ENCODE data around the gene TMTC2. TPM values are rescaled to one million over a fixed set of nuclear protein-coding genes. Genes with fewer than 3 reads are reported as not detected.

The TMTC2 gene
- total RNA-seq, 4 donors from 2014 or later, result 10.5 to 15.9 (median 11.5) TPM

DNA sequence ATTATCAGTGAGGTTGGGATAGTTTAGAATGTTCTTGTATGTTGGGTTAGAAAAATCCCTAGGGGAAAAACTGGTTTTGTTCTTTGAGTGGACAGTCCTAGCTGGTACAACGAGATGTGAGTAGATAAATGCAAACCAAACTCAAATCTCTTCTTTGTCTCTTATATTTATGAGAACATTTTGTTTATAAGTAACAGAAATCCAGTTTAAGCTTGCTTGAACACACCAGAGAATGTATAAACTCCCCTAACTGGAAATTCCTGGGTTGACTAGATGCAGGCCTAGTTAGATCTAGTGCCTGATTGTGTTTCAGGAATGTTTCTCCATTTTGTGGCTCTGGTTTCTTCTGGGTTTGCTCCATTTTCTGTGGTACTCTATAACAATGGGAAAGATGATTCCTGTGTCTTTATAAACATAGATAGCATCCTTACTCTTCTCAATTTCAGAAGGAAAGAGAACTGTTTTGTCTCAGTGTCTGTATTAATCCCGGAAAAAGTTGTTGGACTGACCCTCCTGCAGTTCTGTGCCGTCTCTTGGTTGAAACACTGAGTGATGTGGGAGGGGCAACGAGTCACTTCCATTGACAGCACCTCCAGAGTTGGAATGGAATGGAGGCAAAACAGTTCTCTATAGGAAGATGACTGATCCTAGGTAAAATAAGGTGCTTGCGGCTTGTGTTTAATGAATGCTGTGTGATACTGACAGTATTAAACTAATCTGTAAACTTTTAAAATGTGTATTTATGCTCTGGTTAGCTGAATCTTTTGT, 244.8 kb downstream of the TMTC2 start:
- DNase-seq (ENCODE audit: low spot score) (no peak), ATAC-seq (ENCODE audit: low FRiP score) (no peak)
- TF ChIP-seq, protein P1, sequence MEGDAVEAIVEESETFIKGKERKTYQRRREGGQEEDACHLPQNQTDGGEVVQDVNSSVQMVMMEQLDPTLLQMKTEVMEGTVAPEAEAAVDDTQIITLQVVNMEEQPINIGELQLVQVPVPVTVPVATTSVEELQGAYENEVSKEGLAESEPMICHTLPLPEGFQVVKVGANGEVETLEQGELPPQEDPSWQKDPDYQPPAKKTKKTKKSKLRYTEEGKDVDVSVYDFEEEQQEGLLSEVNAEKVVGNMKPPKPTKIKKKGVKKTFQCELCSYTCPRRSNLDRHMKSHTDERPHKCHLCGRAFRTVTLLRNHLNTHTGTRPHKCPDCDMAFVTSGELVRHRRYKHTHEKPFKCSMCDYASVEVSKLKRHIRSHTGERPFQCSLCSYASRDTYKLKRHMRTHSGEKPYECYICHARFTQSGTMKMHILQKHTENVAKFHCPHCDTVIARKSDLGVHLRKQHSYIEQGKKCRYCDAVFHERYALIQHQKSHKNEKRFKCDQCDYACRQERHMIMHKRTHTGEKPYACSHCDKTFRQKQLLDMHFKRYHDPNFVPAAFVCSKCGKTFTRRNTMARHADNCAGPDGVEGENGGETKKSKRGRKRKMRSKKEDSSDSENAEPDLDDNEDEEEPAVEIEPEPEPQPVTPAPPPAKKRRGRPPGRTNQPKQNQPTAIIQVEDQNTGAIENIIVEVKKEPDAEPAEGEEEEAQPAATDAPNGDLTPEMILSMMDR (IDR thresholded peaks at IDR 0.05), result no peak

DNA sequence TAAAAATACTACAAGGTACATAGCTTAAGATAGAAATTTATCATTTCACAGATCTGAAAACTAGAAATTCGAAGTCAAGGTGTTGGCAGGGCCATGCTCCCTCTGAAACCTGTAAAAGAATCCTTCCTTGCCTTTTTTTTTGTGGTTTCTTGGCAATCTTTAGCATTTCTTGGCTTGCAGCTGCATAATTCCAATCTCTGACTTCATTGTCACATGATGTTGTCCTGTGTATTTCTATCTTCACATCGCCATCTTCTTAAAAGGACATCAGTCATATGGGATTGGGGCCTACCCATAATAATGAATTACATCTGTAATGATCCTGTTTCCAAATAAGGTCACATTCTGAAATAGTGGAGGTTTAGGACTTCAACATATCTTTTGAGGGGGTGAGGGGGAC, 250.4 kb downstream of the TMTC2 start:
- no peak for DNase-seq (ENCODE audit: low spot score)
- TF ChIP-seq, protein P1 (IDR thresholded peaks at IDR 0.05), result no peak
- no peak for ATAC-seq (ENCODE audit: low FRiP score)

- DNase-seq (ENCODE audit: low spot score), result no peak
- TF ChIP-seq, protein P1 (IDR thresholded peaks at IDR 0.05), result no peak
- ATAC-seq (ENCODE audit: low FRiP score), result no peak
These were observed 255.8 kb downstream of the TMTC2 start for GRCh38 chr12:82942521-82942920.

- ATAC-seq (ENCODE audit: low FRiP score) (no peak), DNase-seq (ENCODE audit: low spot score) (no peak)
- TF ChIP-seq, protein P1 (IDR thresholded peaks at IDR 0.05), result no peak
These were observed 256.3 kb downstream of the TMTC2 start for GRCh38 chr12:82942991-82943401.

DNA sequence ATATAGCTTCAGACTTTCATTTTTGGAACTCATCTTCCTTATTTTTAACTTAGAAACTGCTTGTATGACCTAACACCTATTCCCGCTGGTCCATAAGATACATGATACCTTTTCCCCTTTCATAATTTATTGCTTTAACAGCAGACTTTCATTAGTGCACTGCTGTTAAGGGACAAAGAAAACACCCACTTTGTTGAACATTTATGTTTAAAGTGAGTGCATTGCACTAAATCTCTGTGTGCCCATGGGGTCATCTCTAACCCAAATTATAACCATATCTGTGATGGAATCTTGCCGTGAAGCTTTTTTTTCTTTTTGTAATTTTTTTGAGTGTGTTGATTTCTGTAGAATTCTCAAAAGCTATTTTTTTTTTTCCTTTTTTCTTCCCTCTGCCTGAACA, 261.8 kb downstream of the TMTC2 start:
- DNase-seq (ENCODE audit: low spot score), result no peak
- ATAC-seq (ENCODE audit: low FRiP score), result no peak
- TF ChIP-seq, protein P1 (IDR thresholded peaks at IDR 0.05), result no peak

- DNase-seq (ENCODE audit: low spot score) (no peak), ATAC-seq (ENCODE audit: low FRiP score) (no peak)
- TF ChIP-seq, protein P1 (IDR thresholded peaks at IDR 0.05), result no peak
These were observed 263.6 kb downstream of the TMTC2 start for GRCh38 chr12:82950356-82950755.

DNA sequence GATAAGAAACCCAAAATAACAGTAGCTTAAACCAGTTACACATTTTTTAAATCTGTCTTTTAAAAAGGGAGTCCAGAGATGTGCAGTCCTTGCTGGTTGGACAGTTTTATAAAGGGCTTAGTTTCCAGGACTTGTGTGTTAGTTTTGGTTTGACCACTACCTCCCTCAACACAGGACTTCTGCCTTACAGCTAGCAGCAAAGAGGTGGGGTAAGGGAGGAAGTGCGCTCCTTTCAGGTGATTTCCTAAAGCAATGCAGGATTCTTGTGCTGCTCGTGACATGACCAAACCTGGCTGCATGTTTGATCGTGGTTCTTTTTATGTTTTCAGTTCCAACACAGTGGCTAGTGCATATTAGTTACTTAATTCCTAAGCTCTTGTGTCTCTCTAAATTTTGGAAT, 266.2 kb downstream of the TMTC2 start:
- DNase-seq (ENCODE audit: low spot score), result no peak
- ATAC-seq (ENCODE audit: low FRiP score), result no peak
- TF ChIP-seq, protein P1 (IDR thresholded peaks at IDR 0.05), result no peak
